H1 (cell line): ENCODE data around the gene CD4. TPM values are rescaled to one million over a fixed set of nuclear protein-coding genes. Genes with fewer than 3 reads are reported as not detected.

Source experiments
- CTCF ChIA-PET: fragments of 300-600 bp; sonication (Branson Sonifier 250); formaldehyde crosslinking; loops from one replicate; lab custom pipeline; 2021; ENCODE audit not compliant: partially characterized antibody; lab: Charles Lee
- POLR2A ChIA-PET: fragments of 300-600 bp; sonication (Branson Sonifier 250); formaldehyde crosslinking; loops from one replicate; lab custom pipeline; 2021; ENCODE audit warnings: inconsistent platforms; ENCODE audit not compliant: partially characterized antibody; lab: Charles Lee
- DNase-seq, 2 experiments: peaks; one replicate each; pipeline versions ENCODE4 v3.0.0 to v3.0.0-alpha.2; 2010 to 2022; ENCODE audit warnings: low spot score in 2 of 2, low read depth in 1 of 2, mixed read lengths in 1 of 2
- FAIRE-seq: peaks from 2 replicates; lab custom pipeline; 2011; peaks lifted over from hg19 to GRCh38; lab: Jason Lieb, UNC
- H2AFZ ChIP-seq: 2 replicates; pipeline ENCODE4 v1.8.1; 2012; ENCODE audit warnings: low read length, inconsistent platforms
- H2AK5ac ChIP-seq: 2 replicates; pipeline ENCODE4 v1.6.1; 2013; ENCODE audit warnings: low read depth, low read length
- H2BK120ac ChIP-seq: replicated peaks from 2 replicates; pipeline ENCODE3; 2013; ENCODE audit warnings: low read depth, low read length, inconsistent platforms
- H2BK12ac ChIP-seq: 2 replicates; pipeline ENCODE4 v1.6.1; 2013; ENCODE audit warnings: low read depth, low read length
- H2BK15ac ChIP-seq: 2 replicates; pipeline ENCODE4 v1.6.1; 2013; ENCODE audit warnings: low read length
- H2BK20ac ChIP-seq: 2 replicates; pipeline ENCODE4 v1.6.1; 2013; ENCODE audit warnings: low read length
- H2BK5ac ChIP-seq: 2 replicates; pipeline ENCODE4 v1.6.1; 2013; ENCODE audit warnings: low read depth, low read length
- H3K14ac ChIP-seq: 2 replicates; pipeline ENCODE4 v1.6.1; 2013; ENCODE audit warnings: inconsistent platforms; ENCODE audit not compliant: insufficient read length
- H3K18ac ChIP-seq: 2 replicates; pipeline ENCODE4 v1.6.1; 2013; ENCODE audit warnings: low read length; ENCODE audit errors: extremely low read depth
- H3K23ac ChIP-seq: 2 replicates; pipeline ENCODE4 v1.6.1; 2013; ENCODE audit warnings: inconsistent platforms; ENCODE audit not compliant: insufficient read length
- H3K23me2 ChIP-seq: 2 replicates; pipeline ENCODE4 v1.6.1; 2013; ENCODE audit warnings: low read depth, low read length
- H3K27ac ChIP-seq: 2 replicates; pipeline ENCODE4 v1.6.1; 2011; ENCODE audit warnings: low read depth, low read length, inconsistent platforms
- H3K27me3 ChIP-seq, 4 experiments: replicated peaks in 1 of 4; 1 replicate in 1 of 4; 2 replicates in 3 of 4; pipeline versions ENCODE4 v1.6.1 to v1.8.1; 2011 to 2013; ENCODE audit warnings: low read length in 3 of 4, mild to moderate bottlenecking in 3 of 4, inconsistent platforms in 2 of 4, mixed read lengths in 2 of 4, moderate library complexity in 1 of 4; ENCODE audit not compliant: control insufficient read depth in 3 of 4, insufficient read depth in 3 of 4; ENCODE audit errors: extremely low read depth in 1 of 4
- H3K36me3 ChIP-seq, 4 experiments: 2 replicates each; pipeline versions ENCODE4 v1.6.1 to v1.8.1; 2011 to 2013; ENCODE audit warnings: mild to moderate bottlenecking in 4 of 4, low read length in 3 of 4, moderate library complexity in 2 of 4, control low read depth in 1 of 4, inconsistent platforms in 1 of 4; ENCODE audit not compliant: insufficient read depth in 4 of 4, control insufficient read depth in 2 of 4
- H3K4ac ChIP-seq: replicated peaks from 2 replicates; pipeline ENCODE3; 2013; ENCODE audit warnings: low read length, low read depth, mixed read lengths, inconsistent platforms; ENCODE audit not compliant: insufficient read length
- H3K4me1 ChIP-seq, 4 experiments: replicated peaks in 1 of 4; 1 replicate in 1 of 4; 2 replicates in 3 of 4; pipeline versions ENCODE4 v1.6.1 to v1.8.1; 2011 to 2013; ENCODE audit warnings: low read length in 3 of 4, inconsistent platforms in 2 of 4, mixed read lengths in 1 of 4; ENCODE audit not compliant: insufficient read depth in 4 of 4, control insufficient read depth in 3 of 4
- H3K4me2 ChIP-seq, 2 experiments: 2 replicates each; pipeline versions ENCODE4 v1.6.1 to v1.8.1; 2011 to 2013; ENCODE audit warnings: low read depth in 2 of 2, low read length in 2 of 2, control low read depth in 1 of 2, inconsistent platforms in 1 of 2, mild to moderate bottlenecking in 1 of 2; ENCODE audit not compliant: insufficient read depth in 1 of 2
- H3K4me3 ChIP-seq, 4 experiments: fragments of 200-600, 300-600 bp in 1 of 4; sonication (generic), shearing (Covaris generic), sonication (Bioruptor Twin) in 1 of 4; 2 replicates each; pipeline versions ENCODE4 v1.5.1 to v1.8.1; 2011 to 2016; ENCODE audit warnings: low read length in 4 of 4, low read depth in 3 of 4, control low read depth in 2 of 4, inconsistent platforms in 2 of 4, mild to moderate bottlenecking in 2 of 4, mixed read lengths in 1 of 4, moderate library complexity in 1 of 4; ENCODE audit not compliant: insufficient read depth in 2 of 4; ENCODE audit errors: extremely low read depth in 1 of 4
- H3K56ac ChIP-seq: replicated peaks from 2 replicates; pipeline ENCODE3; 2013; ENCODE audit warnings: low read depth, mild to moderate bottlenecking, mixed read lengths, low read length, inconsistent platforms; ENCODE audit not compliant: insufficient read length
- H3K79me1 ChIP-seq: 2 replicates; pipeline ENCODE4 v1.6.1; 2013; ENCODE audit warnings: low read depth, low read length, control low read depth
- H3K79me2 ChIP-seq, 2 experiments: 2 replicates each; pipeline versions ENCODE4 v1.6.1 to v1.8.1; 2012 to 2013; ENCODE audit warnings: low read length in 2 of 2, mild to moderate bottlenecking in 2 of 2, inconsistent platforms in 1 of 2; ENCODE audit not compliant: insufficient read depth in 2 of 2, control insufficient read depth in 1 of 2
- H3K9ac ChIP-seq, 4 experiments: replicated peaks in 1 of 4; 1 replicate in 1 of 4; 2 replicates in 3 of 4; pipeline versions ENCODE4 v1.6.1 to v1.8.1; 2011 to 2013; ENCODE audit warnings: low read depth in 3 of 4, low read length in 3 of 4, control low read depth in 2 of 4, mild to moderate bottlenecking in 2 of 4, moderate library complexity in 2 of 4, inconsistent platforms in 1 of 4; ENCODE audit errors: extremely low read depth in 1 of 4
- H3K9me3 ChIP-seq, 2 experiments: 2 replicates each; pipeline versions ENCODE4 v1.6.1 to v1.8.1; 2012 to 2013; ENCODE audit warnings: mild to moderate bottlenecking in 2 of 2, moderate library complexity in 2 of 2, control low read depth in 1 of 2, inconsistent platforms in 1 of 2, low read depth in 1 of 2, low read length in 1 of 2, mixed read lengths in 1 of 2; ENCODE audit not compliant: insufficient read depth in 2 of 2
- H4K20me1 ChIP-seq, 2 experiments: replicated peaks in 1 of 2; 2 replicates each; pipeline versions ENCODE3 to v1.8.1; 2011 to 2013; ENCODE audit warnings: inconsistent platforms in 2 of 2, low read length in 2 of 2, mild to moderate bottlenecking in 1 of 2; ENCODE audit not compliant: insufficient read depth in 2 of 2, control insufficient read depth in 1 of 2
- H4K5ac ChIP-seq: 2 replicates; pipeline ENCODE4 v1.6.1; 2013; ENCODE audit warnings: low read length, low read depth, mixed read lengths, inconsistent platforms; ENCODE audit not compliant: insufficient read length
- H4K8ac ChIP-seq: 2 replicates; pipeline ENCODE4 v1.8.0; 2013; ENCODE audit warnings: mild to moderate bottlenecking, moderate library complexity, low read length, inconsistent platforms; ENCODE audit not compliant: insufficient read depth; ENCODE audit errors: extremely low read depth
- H4K91ac ChIP-seq: replicated peaks from 2 replicates; pipeline ENCODE3; 2013; ENCODE audit warnings: low read length, mixed read lengths, inconsistent platforms; ENCODE audit not compliant: insufficient read length
- EP300 ChIP-seq, 2 experiments: IDR thresholded peaks; 1 replicate in 1 of 2; 2 replicates in 1 of 2; pipeline ENCODE4 v1.6.1; 2011 to 2012; ENCODE audit warnings: low read depth in 2 of 2, low read length in 2 of 2, mild to moderate bottlenecking in 2 of 2, borderline replicate concordance in 1 of 2, inconsistent platforms in 1 of 2, moderate library complexity in 1 of 2
- SUZ12 ChIP-seq: fragments of 200-600 bp; sonication (generic); IDR thresholded peaks from 2 replicates; pipeline ENCODE4 v1.6.1; 2012; ENCODE audit warnings: mild to moderate bottlenecking, inconsistent platforms, low read length, moderate library complexity, mixed read lengths
- WGBS, 2 experiments: shearing (Covaris generic) in 1 of 2; methylation state at CpG; one replicate each; pipeline versions ENCODE4 v1.1.6 to v1.1.7; 2013 to 2015; ENCODE audit warnings: low lambda C conversion rate in 2 of 2, mixed read lengths in 2 of 2, inconsistent platforms in 1 of 2, low coverage in 1 of 2, missing lambda C conversion rate in 1 of 2; ENCODE audit not compliant: insufficient replicate concordance in 2 of 2, insufficient coverage in 1 of 2, insufficient read length in 1 of 2; ENCODE audit errors: extremely low coverage in 1 of 2, missing lambda C conversion rate in 1 of 2; 5-methylcytosine and 5-hydroxymethylcytosine counted together
- polyA plus RNA-seq, 7 experiments: library from polyadenylated mRNA; depleted of rRNA in 3 of 7; stranded (reverse) in 5 of 7; unstranded in 2 of 7; fragments of >200 nt in 5 of 7; fragments of 200-250 nt in 2 of 7; gene quantifications; 1 replicate in 5 of 7; 2 replicates in 1 of 7; 4 replicates in 1 of 7; pipeline versions ENCODE4 v1.2.1 to v1.2.3, GENCODE V29; 2011 to 2013; ENCODE audit warnings: missing spikeins in 2 of 7, mixed read lengths in 2 of 7
- total RNA-seq: library from RNA; stranded (reverse); fragmentation: NEBNext Ultra II Directional; extraction: Animal tissue kit (Norgen Biotek cat#: 25700); gene quantifications from 2 replicates; pipeline ENCODE4 v1.2.1, GENCODE V29; 2021

Gene CD4
- total and polyA plus RNA-seq, 2 of the 8 experiments (the other 6 are each of a cell fraction or from before 2014, with no cell fraction given), result 3.4 to 5.1 TPM

GRCh38 chr12:6772726-6773589 is 16.4 kb upstream of the CD4 start:
- Histone ChIP-seq H2BK5ac (no peak overlapping the region), H2BK20ac (0 out of 2 replicates have a peak overlapping the region, but pooled peaks have one; percentile 48), H3K9ac (0 out of 7 replicates have a peak overlapping the region, but pooled peaks of 1 of the 4 experiments have one; percentile 26), H3K79me2 (peaks cover 0 to 15% of the 10 kb centered on the region in 2 experiments; a peak in 2 of 4 replicates), H3K4me2 (peak overlapping the region; percentile 83 to 85), H3K23ac (no peak overlapping the region), H4K91ac (peak overlapping the region; percentile 79), H3K27ac (no peak overlapping the region), H3K14ac (no peak overlapping the region), H4K5ac (no peak overlapping the region), H2AFZ (no peak overlapping the region), H3K9me3 (no peaks in the 10 kb centered on the region), H3K4me1 (peaks cover 8 to 40% (median 30%) of the 10 kb centered on the region in 4 experiments), H3K27me3 (peaks cover 0 to 35% (median 26%) of the 10 kb centered on the region in 4 experiments; a peak in 5 of 7 replicates), H2AK5ac (no peak overlapping the region), H3K4me3 (peak overlapping the region; percentile 5 to 60 (median 31)), H3K79me1 (no peaks in the 10 kb centered on the region), H3K23me2 (peaks cover 11% of the 10 kb centered on the region; the same call in 1 of the 2 replicates), H3K4ac (no peak overlapping the region), H2BK120ac (no peak overlapping the region), H4K20me1 (peaks cover 3 to 15% of the 10 kb centered on the region in 2 experiments), H2BK12ac (peak overlapping the region; percentile 87; the same call in 1 of the 2 replicates), H2BK15ac (peak overlapping the region; percentile 99; the same call in 1 of the 2 replicates), H3K56ac (no peak overlapping the region), H3K18ac (peak overlapping the region; percentile 26), H4K8ac (0 out of 2 replicates have a peak overlapping the region, but pooled peaks have one; percentile 28), H3K36me3 (peaks cover 0 to 23% (median 5%) of the 10 kb centered on the region in 4 experiments; a peak in 6 of 8 replicates)
- DNase-seq, result peak in 1 of 2 experiments; percentile 71
- FAIRE-seq, result no peak
- POLR2A ChIA-PET, result interaction anchor here (0.8 to 11.6 kb wide), 16 partner anchors 5 to 237 kb away, joined by 3 to 151 read pairs (median 4); partner anchors contain the start of genes CDCA3, GPR162, MLF2 and PTMS
- TF ChIP-seq SUZ12 (peak; percentile 31; the same call in 1 of the 2 replicates), EP300 (IDR thresholded peaks at IDR 0.05; ENCODE audit: borderline replicate concordance in 1 of 2, low read depth in 2 of 2, low read length in 2 of 2) (no peak)
- CTCF ChIA-PET, result interaction anchor here (0.6 to 29.6 kb wide), 9 partner anchors 8 to 153 kb away, joined by 3 to 532 read pairs (median 4); partner anchors contain the start of genes GNB3, GPR162, MLF2 and P3H3
- WGBS, 2 experiments, result 46% methylated on average over 21 of the region's 21 CpGs; no CpG with 5 or more reads in 1 of the 2 experiments
